OCI-LY3 (cell line): ENCODE data around the gene LAG3.

Source experiments
- H2AFZ ChIP-seq: fragments of 200-600, 300-600 bp; shearing (Covaris generic); 2 replicates; pipeline ENCODE4 v1.6.0; 2014; ENCODE audit warnings: antibody characterized with exemption, low read depth, low read length
- H3K27ac ChIP-seq: fragments of 200-600, 300-600 bp; sonication (generic); 2 replicates; pipeline ENCODE4 v1.5.1; 2014; ENCODE audit warnings: mild to moderate bottlenecking, low read length, moderate library complexity, mixed read lengths
- H3K27me3 ChIP-seq: fragments of 200-600, 300-600 bp; sonication (generic); 2 replicates; pipeline ENCODE4 v1.6.1; 2014; ENCODE audit warnings: low read depth, low read length, mixed read lengths
- H3K36me3 ChIP-seq: fragments of 200-600, 300-600 bp; sonication (generic); replicated peaks from 2 replicates; pipeline ENCODE3; 2014; ENCODE audit warnings: low read depth, low read length, mixed read lengths
- H3K4me1 ChIP-seq: fragments of 300-600, 200-600 bp; sonication (generic); 2 replicates; pipeline ENCODE4 v1.6.1; 2014; ENCODE audit warnings: low read length, mixed read lengths
- H3K4me2 ChIP-seq: fragments of 200-600, 300-600 bp; sonication (generic); 2 replicates; pipeline ENCODE4 v1.6.1; 2014; ENCODE audit warnings: low read length, mixed read lengths
- H3K4me3 ChIP-seq: fragments of 300-600, 200-600 bp; sonication (generic); 2 replicates; pipeline ENCODE4 v1.5.1; 2014; ENCODE audit warnings: antibody characterized with exemption, mild to moderate bottlenecking, low read length, moderate library complexity
- H3K79me2 ChIP-seq: fragments of 300-600, 200-600 bp; shearing (Covaris generic); 2 replicates; pipeline ENCODE4 v1.6.1; 2014; ENCODE audit warnings: mild to moderate bottlenecking, low read length, mixed read lengths
- H3K9ac ChIP-seq: fragments of 300-600, 200-600 bp; shearing (Covaris generic); 2 replicates; pipeline ENCODE4 v1.6.0; 2014; ENCODE audit warnings: mild to moderate bottlenecking, low read length, moderate library complexity
- H3K9me3 ChIP-seq: fragments of 200-600, 300-600 bp; shearing (Covaris generic); 2 replicates; pipeline ENCODE4 v1.6.1; 2014; ENCODE audit warnings: low read length, mixed read lengths; ENCODE audit not compliant: insufficient read depth
- H4K20me1 ChIP-seq: fragments of 200-600, 300-600 bp; sonication (generic); 2 replicates; pipeline ENCODE4 v1.6.1; 2016; ENCODE audit warnings: low read length, mixed read lengths; ENCODE audit not compliant: insufficient read depth
- CTCF ChIP-seq: fragments of 200-600, 300-600 bp; sonication (generic); IDR thresholded peaks from 2 replicates; pipeline ENCODE4 v1.5.1; 2014; ENCODE audit warnings: antibody characterized with exemption, low read length, low read depth
- EZH2phosphoT487 ChIP-seq: fragments of 200-600 bp; shearing (Covaris generic); IDR thresholded peaks from 2 replicates; pipeline ENCODE4 v1.6.1; 2018; ENCODE audit warnings: antibody characterized with exemption, mixed run types, low read depth

The LAG3 gene

GRCh38 chr12:6773590-6774351 lies 1.5 kb downstream of the LAG3 start:
- Histone ChIP-seq H3K79me2 (no peaks in the 10 kb centered on the region), H3K9ac (no peak overlapping the region), H3K27me3 (peaks cover 51% of the 10 kb centered on the region), H2AFZ (no peak overlapping the region), H4K20me1 (no peaks in the 10 kb centered on the region), H3K4me3 (no peak overlapping the region), H3K27ac (no peak overlapping the region), H3K9me3 (no peaks in the 10 kb centered on the region), H3K4me1 (peaks cover 56% of the 10 kb centered on the region), H3K36me3 (no peaks in the 10 kb centered on the region), H3K4me2 (no peak overlapping the region)
- TF ChIP-seq EZH2phosphoT487 (no peak), CTCF (no peak)

GRCh38 chr12:6774499-6775062 lies 2.3 kb downstream of the LAG3 start:
- H2AFZ ChIP-seq: no peak overlapping the region
- TF ChIP-seq CTCF (no peak), EZH2phosphoT487 (no peak)
- H3K36me3 ChIP-seq: no peaks in the 10 kb centered on the region
- H3K79me2 ChIP-seq: no peaks in the 10 kb centered on the region
- no peak overlapping the region for H3K9ac ChIP-seq
- H4K20me1 ChIP-seq: no peaks in the 10 kb centered on the region
- H3K4me3 ChIP-seq: no peak overlapping the region
- H3K27me3 ChIP-seq: peaks cover 43% of the 10 kb centered on the region
- no peak overlapping the region for H3K4me2 ChIP-seq
- no peaks in the 10 kb centered on the region for H3K9me3 ChIP-seq
- H3K4me1 ChIP-seq: peaks cover 56% of the 10 kb centered on the region
- H3K27ac ChIP-seq: no peak overlapping the region

GRCh38 chr12:6775185-6776174 lies 3.2 kb downstream of the LAG3 start:
- no peak for TF ChIP-seq EZH2phosphoT487
- TF ChIP-seq CTCF: no peak
- Histone ChIP-seq H3K4me1 (peaks cover 56% of the 10 kb centered on the region), H3K79me2 (no peaks in the 10 kb centered on the region), H3K9me3 (no peaks in the 10 kb centered on the region), H3K27me3 (peaks cover 38% of the 10 kb centered on the region), H3K9ac (no peak overlapping the region), H4K20me1 (no peaks in the 10 kb centered on the region), H3K4me2 (peak overlapping the region; percentile 65), H3K36me3 (no peaks in the 10 kb centered on the region), H2AFZ (no peak overlapping the region), H3K4me3 (peak overlapping the region; percentile 12; the same call in 1 of the 2 replicates), H3K27ac (no peak overlapping the region)

GRCh38 chr12:6777386-6777785 lies 5.1 kb downstream of the LAG3 start:
- Histone ChIP-seq H3K9me3 (no peaks in the 10 kb centered on the region), H3K4me3 (no peak overlapping the region), H2AFZ (no peak overlapping the region), H3K27ac (no peak overlapping the region), H3K9ac (no peak overlapping the region), H3K4me2 (no peak overlapping the region), H3K36me3 (no peaks in the 10 kb centered on the region), H3K4me1 (peaks cover 37% of the 10 kb centered on the region), H3K79me2 (no peaks in the 10 kb centered on the region), H4K20me1 (no peaks in the 10 kb centered on the region), H3K27me3 (peaks cover 30% of the 10 kb centered on the region)
- no peak for TF ChIP-seq CTCF
- no peak for TF ChIP-seq EZH2phosphoT487
